GM19452 (cell line): ENCODE results near the gene ASTL.

Experiments used
- ATAC-seq: cut with Tn5 transposase; IDR thresholded peaks from one replicate; pipeline ENCODE4 v1.9.1; 2021; ENCODE audit not compliant: unreplicated experiment

The ASTL gene

DNA sequence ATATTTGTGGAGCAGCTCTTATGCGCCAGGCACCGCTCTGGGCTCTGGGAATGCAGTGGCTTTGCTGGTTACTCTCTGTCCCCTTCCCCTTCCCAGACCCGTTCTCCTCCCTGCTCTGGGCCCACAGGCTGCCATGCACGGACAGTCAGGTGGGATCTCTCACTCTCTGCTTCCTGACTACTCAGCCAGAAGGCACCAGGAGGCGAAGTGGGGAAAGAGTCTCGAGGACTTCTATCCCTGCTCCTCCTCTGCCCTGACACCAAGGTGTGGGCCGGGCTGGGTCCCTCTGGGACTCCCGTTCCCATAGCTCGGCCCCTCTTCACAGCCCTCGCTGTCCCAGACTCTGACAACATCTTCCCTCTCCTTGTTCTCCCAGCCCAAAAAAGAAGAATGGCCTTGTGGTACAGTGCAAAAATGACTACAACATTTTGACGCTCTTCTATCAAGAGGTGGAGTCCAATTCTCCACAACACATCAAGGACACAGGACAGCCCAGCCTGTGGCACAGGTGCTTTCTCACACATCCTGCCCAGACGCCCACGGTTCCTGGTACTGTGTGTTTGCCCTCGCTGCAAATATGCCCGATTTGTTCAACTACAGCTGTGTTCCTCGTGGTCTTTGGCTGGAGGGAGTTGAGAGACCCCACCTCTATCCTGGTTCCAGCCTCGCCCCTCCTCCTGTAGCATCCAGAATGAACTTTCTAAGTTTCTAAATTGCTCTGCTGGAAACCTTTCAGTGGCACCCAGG, 21.0 kb upstream of the ASTL start:
- no peak for ATAC-seq

DNA sequence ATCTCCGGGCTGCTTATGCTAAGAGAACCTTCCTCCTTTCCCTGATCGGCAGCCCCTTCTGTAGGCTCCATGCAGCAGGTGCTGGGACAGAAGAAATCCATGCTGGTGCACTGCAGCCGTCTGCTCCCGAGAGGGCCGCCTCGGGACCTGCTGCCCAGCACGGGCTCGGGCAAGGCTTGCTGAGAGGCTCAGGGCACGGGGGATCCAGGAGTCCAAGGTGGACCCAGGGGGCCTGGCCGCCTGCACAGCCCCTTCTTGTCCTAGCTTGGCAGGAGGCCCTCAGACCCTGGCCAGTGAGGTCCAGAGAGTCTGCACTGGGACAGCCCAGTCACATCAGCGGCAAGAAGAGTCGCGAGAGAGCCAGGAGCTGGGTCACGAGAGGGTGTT, 20.2 kb upstream of the ASTL start:
- ATAC-seq: no peak

- ATAC-seq: peak; percentile 54
Observed at GRCh38 chr2:96157649-96158553, 19.6 kb upstream of the ASTL start.

DNA sequence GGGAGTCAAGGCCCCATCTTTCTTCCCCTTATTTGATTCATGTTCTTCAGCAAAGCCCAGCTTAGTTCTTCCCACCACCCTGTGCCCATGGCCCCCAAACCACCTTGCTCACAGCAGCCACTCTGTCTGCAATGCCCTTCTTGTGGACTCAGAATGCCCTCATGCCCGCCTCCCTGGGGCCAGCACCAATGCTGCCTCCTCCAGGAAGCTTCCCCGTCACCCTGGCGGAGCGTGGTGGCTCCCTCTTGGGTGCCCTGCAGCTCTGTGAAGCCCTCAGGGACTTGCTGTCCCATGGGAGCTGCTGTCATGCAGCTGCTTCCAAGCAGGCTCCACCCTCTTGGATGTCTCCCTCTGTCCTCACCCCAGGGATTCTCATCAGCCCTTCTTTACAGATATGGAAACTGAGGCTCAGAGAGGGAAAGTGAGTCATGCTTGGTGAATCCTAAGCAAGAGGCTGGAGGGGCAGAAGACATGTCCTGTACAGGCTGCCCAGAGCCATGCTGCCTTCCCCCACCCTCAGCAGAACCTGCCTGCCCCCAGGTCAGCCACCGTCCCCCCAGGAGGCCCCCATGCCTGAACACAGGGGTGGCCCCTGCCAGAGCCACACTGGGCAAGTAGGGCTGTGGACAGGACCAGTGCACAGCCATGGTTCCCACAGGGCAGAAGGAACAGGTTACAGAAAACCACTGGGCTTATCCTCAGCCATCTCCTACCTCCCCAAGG, 18.8 kb upstream of the ASTL start:
- ATAC-seq: peak; percentile 49

GRCh38 chr2:96156011-96156820, 17.9 kb upstream of the ASTL start:
- no peak for ATAC-seq

DNA sequence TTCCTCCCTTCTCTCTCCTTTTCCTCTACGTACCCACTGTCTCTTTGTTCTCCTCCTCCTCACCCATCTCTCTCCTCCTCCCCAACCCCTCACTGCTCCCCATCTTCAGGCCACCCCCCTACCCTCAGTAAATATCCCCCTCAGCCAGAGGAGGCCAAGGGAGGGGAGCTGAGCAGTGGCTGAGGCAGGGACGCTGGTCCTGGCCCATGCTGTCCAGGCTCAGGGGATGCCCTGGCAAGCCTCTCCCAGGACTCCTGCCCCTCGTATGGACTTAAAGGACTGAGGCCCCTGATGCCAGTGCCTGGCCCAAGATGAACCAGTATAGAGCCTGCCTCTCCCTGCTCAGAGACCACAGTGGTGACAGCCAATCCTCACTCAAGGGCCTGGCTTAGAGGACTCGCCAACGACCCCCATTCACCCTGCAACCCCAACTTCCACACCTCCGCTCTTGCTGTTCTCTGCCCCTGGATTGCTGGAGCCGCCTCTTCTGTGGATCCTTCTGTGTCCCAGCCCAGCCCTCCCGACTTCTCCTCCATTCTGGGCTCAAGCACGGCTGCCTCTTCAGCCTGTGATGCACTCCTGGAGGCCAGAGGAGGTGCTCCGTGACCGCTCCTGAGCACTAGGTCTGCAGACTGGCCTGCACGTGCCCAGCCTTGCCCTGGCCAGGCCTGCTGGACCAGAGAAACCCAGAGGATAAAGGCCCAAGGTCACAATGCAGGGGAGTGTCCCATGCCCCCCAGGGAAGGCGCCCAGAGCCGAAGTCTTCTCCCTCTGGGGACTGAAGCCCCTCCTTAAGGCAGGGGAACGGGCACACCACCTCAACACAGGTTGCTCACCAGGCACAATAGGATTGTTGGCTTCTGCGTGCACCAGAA, 16.4 kb upstream of the ASTL start:
- ATAC-seq: no peak

DNA sequence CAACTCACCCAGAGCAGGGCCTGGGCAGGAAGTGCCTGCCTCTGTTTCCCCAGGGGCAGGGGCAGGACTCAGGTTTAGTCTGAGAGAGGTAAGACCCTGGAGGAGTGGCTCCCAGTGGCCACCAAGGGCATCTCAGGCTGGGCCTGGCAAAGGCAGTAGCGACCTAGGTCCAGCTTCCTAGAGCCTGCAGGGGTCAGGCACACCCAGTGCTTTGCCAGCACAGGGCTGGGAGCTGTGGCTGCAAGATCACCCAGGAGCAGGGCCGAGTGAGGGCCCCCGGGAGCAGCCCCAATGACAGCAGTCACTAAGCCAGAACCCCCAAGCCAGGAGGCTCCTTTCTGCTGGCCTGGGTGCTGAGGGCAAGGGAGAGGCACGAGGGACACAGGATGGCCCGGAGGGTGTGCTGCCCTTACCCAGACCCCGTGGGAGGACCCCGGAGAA, 15.7 kb upstream of the ASTL start:
- ATAC-seq: no peak

DNA sequence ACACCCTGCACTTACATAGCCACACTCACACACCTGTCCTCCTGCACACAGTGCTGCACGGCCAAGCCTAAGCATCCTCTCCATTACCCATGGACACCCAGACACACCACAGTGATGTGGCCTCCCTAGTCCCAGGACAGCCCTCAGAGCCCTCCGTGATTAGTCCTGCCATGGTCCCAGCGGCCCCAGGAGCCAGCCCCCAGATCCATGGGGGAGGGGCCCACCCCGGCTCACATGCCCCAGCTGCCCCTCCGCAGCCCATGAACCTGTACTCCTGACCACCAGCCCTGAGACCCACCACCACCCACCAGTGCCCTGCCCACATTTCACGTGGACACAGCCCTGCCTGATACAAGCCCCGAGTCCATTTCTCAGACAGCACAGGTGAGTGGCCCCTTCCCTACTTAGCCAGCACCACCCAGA, 15.0 kb upstream of the ASTL start:
- no peak for ATAC-seq

DNA sequence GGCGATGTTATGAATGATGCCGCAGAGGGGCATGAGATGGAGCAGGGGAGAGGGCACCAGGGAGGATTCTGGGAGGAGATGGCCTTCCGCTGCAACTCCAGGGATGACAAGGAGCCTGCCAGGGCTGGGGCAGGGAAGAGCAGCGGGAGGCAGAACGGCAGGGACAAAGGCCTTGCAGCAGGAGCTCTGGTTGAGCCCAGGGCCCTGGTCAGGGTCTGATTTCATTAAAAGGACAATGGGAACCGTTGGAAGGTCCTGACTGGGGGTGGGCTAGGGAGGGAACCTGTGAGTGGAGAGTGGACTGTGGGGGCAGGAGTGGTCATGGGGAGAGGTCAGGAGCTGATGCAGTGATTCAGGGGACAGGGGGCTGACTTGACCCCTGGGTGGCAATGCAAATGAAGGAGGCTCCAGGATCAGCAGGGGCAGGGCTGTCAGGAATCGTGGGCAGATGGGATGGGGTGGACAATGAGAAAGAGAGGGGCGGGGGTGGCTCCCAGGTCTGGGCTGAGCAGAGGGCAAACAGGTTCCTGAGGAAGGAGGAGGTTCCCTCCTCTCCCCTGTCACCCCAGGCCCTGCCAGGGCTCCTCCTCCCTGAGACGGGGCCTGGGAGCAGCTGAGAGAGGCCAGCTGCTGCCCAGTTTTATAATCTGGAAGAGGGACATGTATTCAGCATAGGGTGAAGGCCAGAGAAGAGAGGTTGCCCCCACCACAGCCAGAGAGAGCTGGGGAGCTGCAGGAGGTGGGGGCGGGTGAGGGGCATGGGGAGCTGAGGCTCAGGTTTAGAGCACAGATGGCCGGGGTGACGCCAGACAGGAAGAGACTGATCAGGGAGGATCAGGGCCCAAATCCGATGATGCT, 14.2 kb upstream of the ASTL start:
- ATAC-seq: no peak

- no peak for ATAC-seq
Observed at GRCh38 chr2:96151595-96152303, 13.4 kb upstream of the ASTL start.

DNA sequence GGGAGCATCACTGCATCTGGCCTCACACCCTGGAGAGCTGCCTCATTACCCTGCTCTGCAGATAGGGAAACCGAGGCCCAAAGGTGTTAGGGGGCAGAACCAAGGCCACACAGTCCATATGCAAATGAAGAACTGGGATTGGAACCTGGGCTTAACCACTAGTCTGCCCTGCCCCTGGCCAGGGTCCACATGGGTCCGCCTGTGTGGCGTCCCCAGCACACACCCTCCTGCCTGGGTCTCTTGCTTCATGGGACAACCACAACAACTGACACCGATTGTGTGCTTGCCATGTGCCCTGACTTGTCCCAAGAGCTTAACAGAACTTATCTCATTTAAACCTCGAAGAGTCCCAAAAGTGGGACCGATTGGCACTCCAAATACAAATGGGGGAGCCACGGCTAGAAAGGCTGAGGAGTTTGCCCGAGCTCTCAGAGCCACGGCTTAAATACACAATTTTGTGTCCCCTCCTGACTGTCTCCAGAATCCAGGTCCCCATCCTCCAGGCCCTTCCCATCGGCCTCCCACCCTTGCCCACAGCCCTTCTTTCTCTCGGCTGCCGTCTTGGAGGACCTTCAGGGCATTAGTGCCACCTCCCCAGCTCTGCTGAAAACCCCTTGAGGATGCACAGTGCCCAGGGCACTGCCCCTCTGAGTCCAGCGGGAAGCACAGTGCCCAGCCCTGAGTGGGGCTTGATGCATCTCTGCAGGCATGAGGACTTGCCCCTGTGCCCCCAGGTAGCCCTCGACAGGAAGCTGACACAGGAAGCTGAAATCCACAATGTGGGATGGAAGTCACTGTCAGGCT, 12.7 kb upstream of the ASTL start:
- ATAC-seq: no peak

DNA sequence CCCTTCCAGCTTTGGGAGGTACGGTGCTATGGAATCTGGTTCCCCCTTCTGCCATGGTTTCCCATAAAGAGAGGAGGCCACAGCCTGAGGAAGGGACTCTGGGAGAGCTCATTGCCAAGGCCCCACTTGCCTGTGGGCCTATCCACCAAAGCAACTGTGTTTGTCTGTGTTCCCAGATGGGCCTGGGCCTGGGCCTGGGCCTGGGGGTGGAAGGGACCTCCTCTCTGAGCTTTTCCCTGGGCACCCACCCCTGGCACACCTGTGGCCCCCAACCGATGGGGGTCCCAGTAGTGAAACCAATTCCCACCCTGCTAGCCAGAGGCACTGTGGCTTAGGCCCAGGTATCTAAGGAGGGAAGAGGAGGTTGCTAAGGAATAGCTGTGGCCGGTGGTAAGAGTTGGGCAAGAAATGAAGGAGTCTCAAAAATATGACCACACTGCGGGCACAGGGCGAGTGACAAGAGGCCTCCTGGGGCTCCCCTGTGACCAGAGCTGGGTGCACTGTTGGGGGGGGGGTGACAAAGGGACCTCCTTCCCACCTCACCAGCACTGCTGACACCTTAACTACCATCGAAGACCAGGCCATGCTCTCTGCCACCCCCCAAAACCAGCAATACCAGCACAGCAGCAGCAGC, 11.8 kb upstream of the ASTL start:
- no peak for ATAC-seq

- peak; percentile 43 for ATAC-seq
Observed at GRCh38 chr2:96148410-96149217, 10.3 kb upstream of the ASTL start.

DNA sequence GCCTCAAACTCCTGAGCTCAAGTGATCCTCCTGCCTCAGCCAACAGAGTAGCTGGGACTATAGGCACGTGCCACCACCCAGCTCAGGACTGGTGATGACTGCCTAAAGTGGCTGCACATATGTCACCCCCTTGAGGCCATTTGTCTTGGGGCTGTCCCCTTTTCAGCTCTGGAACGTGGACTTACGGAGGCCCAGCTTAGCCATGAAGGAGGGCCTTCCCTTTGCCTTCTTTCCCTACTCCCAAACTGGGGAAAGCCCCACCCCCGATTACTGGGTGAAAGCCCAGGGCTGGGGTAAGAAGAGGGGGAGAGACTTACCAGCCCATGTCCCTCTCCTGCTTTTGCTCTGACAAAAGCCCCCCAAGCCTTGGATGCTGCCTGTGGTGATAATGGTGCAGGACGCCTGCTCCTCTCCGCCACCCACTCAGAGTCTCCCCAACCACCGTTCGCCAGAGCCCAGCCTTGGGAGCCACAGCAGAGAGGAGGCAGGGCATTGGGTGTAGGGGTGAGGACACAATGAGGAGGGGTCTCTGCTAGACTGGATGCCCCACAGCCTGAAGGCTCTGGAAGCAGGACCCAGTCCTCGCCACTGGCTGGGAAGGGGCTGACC, 9.4 kb upstream of the ASTL start:
- no peak for ATAC-seq

- ATAC-seq: no peak
Observed at GRCh38 chr2:96146881-96147592, 8.7 kb upstream of the ASTL start.
